Dermis microvascular lymphatic vessel endothelial cell (primary cell): Measurements from ENCODE around the gene ABLIM1. TPM values are rescaled to one million over a fixed set of nuclear protein-coding genes. Genes with fewer than 3 reads are reported as not detected.
"Not testable (repeated sequence)": the region's sequence is repeated elsewhere in the genome, so short reads cannot be mapped to it uniquely, and the experiment has no call there.

ENCODE experiments used
- DNase-seq, 2 donors: peaks; one replicate each; pipeline versions ENCODE4 v3.0.0 to v3.0.0-alpha.2; 2010; ENCODE audit warnings: low read depth in 2 of 2
- total RNA-seq: library from RNA; depleted of rRNA; stranded (reverse); fragments of >200 nt; gene quantifications from 2 replicates; pipeline ENCODE4 v1.2.1, GENCODE V29; 2014

ABLIM1 gene
- 40.6 and 50.2 TPM in 2 replicates for total RNA-seq

DNA sequence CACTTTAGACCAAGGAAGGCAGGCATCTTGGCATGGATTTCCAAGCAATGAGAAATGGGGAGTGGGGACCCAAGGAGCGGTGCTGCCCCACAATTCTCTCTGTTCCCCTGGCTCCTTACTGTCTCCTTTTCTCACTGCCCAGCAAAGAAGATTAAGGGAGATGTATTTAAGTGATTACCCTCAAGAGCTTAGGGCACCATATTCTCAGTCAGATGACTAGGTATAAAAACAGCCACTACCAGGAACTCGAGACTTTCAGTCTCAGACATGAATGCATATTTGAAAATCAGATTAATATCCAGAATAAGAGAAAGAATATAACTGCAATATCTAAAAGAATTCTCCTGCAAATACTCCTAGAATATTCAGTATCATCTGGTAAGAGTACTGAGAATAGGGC, at the start of gene ABLIM1:
Gene ABLIM1 (minus strand): TSS at position 101 of the 400 bp plus-strand sequence. CDS start 75 bp downstream, at position 26.
- DNase-seq, result no peak

DNA sequence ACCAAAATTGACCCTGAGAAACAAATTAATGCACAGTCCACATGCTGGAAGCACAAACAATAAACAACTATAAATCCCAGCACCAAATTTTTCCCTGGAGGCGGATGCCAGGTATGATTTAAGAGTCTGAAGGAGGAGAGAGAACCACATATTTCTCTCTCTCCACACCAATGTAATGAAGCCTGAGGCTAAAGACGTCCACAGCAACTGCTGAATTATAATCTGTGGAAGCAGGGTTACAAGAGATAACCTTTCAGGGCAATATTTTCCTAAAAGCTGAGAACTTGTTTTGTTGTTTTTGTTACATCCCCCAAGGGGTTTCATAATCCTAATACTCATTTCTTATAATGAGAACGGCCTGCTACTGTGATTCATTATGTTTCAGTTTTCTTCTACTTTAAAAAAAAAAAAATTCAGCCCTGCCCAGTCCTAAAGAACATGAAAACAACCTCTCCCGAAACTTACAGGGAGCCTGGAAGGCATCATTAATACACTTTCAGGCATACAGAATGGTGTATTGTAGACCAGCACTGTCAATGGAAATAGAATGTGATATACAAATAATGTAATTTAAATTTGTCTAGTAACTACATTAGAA, 48.5 kb upstream of the ABLIM1 start:
- DNase-seq, result peak in 1 of 2 donors; percentile 49

DNA sequence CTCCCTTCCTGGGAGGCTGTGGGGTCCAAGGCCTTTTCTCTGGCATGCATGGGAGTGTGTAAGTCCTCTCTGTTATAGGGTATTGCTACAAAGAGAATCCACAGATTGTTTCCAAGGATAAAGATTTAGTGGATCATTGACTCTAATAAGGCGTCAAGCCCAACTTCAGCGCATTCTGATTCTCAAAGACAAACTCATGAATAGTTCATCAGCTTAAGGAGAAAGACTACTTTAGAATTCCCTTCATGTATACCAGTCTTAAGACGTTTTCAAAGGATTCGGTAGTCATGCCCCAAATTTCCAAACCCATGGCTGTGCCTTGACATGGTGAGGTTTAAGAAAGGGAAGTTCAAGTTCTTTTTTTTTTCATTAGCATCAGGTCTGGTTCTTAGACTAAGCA, 46.6 kb upstream of the ABLIM1 start:
- no peak for DNase-seq

DNA sequence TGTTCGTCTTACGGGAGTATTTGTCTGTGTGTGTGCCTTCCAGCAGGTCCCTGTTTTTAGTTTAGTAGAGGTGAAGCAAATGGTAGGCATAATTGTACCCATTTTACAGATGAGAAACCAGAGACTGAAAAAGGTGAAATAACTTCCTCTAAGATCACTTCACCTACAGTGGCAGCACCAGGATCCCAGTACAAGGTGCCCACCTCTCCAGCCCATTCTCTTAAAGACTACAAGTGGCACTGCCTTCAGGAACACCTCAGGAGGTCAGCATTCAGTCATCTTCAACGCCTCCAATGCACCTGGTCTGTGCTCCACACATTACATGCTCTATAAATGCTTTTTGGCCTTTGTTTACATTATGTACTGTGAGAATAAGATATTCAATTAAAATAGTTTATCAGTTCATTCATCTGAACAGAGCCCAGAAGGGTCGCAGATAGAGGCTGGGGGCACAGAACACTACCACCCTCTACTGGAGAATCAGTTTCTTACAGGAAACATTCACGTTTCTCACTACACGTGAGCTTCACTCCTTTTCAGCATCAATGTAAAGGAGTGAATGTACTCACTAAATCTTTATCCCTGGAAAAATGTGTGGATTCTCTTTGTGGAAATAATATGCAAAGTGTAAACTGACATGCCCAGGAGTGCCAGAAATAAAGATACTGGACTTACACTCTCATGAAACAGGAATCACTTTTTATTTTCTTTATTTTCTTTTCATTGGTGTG, 45.5 kb upstream of the ABLIM1 start:
- peak; percentile 43 to 67 for DNase-seq

DNA sequence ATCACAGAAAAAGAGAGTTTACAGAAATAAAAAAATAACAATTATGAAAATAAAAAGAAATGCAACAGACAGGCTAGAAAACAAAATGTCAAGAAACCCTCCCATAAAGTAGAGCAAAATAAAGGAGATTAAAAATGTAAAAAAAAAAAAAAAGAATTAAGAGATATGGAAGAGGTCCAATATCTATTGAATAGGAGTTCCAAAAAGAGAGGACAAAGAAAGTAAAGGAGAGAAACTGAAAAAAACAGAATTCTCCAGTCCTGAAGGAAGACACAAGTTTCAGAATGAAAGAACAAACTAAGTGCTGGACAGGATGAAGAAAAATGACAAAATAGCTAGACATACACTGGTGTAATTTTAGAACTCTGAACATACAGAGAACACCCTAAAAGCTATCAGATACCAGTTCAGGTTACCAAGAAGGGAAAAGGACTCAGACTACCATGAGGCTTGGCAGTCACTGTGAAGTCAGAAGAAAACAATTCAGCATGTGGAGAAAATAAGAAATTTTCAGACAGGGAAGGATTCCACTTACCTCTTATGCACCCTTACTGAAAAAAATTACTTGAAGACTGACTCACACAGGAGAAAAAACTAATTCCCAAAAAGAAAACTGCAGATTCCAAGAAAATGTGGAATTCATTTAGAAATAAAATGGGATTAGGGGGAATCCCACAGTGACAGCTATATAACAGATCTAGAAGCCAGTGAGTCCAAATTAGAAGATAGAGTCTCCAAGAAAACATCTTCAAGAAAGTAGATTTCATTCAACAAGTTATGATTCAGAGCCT, 40.4 kb upstream of the ABLIM1 start:
- no peak for DNase-seq

DNA sequence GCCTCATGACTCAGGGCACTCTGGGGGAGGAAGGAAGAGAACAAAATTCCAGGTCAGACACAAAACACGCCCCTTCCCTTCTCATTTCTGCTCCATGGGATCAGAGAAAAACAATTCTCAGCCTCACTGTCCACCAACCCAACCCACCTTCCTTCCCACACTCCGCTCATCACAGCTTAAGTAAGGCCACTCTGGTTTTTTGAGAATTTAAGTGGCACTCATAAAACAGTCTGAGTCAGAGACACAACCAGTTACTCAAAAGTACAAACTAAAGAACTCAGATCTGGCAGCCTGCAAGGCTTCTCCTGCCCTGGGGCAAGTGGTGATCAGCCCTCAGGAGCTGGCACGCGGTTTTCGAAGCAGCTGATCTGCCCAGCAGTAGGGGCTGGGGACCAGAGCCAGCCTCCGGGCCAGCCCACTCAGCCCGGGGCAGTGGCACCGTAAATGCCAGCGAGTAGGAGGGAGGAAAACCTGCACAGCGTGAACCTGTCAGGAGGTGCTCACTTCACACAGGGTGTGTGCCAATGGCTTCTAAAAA, 39.1 kb upstream of the ABLIM1 start:
- peak in 1 of 2 donors; percentile 74 for DNase-seq

DNA sequence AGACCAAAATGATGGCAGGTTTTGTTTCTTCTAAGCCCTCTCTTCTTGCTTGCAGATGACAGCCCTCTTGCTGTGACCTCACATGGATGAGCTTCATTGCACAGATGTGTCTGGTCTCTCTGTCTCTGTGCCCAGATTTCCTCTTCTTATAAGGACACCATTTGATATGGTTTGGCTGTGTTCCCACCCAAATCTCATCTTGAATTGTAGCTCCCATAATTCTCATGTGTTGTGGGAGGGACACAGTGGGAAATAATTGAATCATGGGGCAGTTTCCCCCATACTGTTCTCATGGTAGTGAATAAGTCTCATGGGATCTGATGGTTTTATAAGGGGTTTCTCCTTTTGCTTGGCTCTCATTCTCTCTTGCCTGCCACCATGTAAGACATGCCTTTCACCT, 38.2 kb upstream of the ABLIM1 start:
- DNase-seq, result not testable (repeated sequence)

DNA sequence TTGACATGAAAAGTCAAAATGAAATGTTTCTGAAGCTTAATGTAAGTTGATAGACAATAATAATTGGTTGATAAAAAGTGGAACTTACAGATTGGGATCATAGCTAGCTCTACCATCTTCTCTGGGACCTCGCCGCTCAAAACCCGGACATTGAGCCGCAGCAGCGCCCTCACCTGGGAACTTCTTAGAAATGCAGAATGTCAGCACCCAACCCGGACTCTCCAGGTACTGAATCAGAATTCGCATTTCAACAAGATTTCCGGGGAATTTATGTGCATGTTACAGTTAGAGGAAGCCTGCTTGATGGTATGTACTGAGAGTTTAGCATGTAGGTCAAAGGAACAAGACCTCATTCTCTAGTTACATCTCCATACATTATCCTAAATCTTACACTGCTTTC, 36.7 kb upstream of the ABLIM1 start:
- peak in 1 of 2 donors; percentile 66 for DNase-seq

DNA sequence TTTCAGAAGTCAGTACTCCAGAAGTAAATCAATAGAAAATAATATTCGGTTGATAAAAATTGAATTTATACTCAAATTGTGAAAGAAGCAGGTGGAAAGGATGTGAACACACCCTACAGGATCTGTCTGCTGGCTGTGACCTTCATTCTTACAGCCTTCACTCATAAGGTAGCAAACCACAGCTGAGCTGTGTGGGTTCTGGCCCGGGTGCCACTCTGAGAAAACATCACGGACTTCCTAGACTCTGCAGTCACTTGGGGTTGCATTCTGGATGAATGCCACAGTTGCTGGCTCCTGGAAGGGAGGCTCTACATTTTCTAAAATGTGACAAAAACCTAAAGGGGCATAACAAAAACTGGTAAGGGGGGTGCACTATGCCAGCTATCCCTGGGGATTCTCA, 36.0 kb upstream of the ABLIM1 start:
- no peak for DNase-seq

DNA sequence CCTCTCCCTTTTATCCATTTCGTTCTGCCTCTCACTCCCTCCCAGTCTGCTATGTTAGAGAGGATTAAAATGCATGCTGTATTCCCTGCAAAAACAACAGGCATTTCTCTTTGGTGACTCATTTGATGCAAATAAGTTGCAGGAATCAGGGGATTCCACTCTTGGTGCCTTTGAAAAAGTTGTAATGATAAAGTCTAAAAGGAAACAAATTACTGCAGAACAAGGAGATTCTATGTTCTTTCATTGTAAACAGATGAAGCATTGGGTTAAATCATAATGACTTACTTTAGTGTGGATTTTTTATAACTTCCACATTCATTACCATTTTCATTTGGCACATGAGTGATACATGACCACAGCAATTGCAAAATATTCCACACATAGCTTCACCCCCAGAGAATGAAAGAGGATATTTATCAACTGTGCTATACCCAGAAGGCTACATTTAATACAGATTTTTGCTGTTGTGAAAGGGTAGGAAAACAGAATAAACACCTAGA, 33.4 kb upstream of the ABLIM1 start:
- DNase-seq, result peak in 1 of 2 donors; percentile 48

DNA sequence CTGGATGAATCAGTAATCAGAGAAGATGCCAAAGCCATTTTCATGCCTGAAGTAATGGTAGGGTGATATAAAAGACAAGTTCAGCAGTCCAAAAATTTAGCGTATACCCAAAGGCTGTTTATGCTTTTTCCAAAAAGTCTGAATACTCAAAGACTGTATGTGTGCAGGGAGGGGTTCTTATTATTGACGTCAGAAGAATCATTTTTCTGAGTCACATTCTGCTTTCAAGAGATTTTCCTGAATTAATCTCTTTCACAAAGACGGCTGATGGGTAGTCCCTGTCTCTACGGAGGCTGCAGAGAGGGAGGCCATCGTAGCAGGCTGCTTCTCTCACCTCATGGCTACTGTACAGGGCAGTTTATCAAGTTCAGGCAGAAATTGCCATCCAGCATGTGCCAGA, 30.7 kb upstream of the ABLIM1 start:
- DNase-seq, result no peak

DNA sequence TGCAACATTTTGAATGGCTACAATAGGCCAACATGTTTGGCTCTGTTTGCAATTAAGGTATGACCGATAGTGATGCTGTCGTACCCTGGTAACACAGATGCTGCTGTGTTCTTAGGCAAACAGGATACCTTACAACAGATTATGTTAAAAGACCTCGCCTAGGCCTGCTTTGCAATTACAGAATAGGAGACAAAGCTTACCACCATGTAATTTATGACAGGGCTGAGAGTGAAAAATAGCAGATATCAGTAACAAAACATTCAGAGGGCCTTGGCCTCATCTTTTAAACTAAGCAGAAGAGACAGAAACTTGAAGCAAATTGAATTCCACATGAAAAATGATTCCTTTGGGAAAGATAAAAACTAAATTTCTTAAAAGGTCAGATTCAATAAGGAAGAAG, 29.4 kb upstream of the ABLIM1 start:
- DNase-seq, result no peak

DNA sequence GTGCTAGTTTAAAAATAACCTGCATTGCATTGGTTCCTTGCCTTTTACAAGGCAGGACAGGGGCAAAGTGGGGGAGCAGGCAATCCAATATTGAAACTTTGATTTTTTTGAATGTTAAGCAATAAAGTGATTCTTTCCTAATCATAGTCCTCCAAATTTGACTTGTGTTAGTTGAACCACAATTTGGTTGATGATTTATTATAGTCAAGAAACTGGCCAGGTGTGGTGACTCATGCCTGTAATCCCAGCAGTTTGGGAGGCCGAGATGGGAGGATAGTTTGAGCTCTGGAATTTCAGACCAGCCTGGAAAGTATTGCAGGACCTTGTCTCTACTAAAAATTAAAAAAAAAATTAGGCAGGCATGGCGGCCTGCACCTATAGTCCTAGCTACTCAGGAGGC, 27.9 kb upstream of the ABLIM1 start:
- DNase-seq, result no peak

DNA sequence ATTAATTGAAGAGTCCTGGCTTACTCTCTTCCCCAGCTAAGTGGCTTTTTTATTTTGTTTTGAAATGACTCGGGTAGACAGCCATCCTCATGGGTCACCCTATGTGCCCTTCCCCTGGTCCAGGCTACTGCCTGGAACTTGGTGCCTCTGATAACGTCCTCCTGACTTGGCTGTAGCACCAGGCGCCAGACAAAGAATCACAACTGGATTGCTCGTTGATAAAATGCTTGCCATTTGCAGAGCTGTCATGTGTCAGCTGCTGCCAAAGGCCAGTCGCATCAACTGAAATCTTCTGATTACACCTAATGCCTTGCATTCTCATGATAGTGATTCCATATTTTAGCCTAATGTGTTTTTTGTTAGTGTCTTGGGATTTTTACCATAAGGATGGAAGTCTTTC, 27.4 kb upstream of the ABLIM1 start:
- DNase-seq, result peak in 1 of 2 donors; percentile 65

DNA sequence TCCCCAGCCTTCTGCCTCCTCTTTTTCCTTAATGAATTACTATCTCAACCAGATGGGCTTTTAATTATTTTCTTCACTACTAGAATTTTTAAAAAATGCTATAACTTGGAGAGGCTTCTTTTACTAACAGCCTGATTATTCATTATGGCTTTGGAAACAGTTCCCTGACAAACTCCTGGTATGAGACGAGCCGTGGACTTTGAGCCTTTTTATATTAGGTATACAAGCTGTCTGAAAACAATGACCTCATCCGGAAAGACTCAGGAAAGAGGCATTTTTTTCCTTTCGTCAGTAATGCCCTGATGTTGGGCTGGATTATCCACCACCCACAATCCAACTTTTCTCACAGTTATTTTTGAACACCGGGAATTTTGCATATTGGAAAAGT, 26.7 kb upstream of the ABLIM1 start:
- DNase-seq, result peak; percentile 94 to 95

DNA sequence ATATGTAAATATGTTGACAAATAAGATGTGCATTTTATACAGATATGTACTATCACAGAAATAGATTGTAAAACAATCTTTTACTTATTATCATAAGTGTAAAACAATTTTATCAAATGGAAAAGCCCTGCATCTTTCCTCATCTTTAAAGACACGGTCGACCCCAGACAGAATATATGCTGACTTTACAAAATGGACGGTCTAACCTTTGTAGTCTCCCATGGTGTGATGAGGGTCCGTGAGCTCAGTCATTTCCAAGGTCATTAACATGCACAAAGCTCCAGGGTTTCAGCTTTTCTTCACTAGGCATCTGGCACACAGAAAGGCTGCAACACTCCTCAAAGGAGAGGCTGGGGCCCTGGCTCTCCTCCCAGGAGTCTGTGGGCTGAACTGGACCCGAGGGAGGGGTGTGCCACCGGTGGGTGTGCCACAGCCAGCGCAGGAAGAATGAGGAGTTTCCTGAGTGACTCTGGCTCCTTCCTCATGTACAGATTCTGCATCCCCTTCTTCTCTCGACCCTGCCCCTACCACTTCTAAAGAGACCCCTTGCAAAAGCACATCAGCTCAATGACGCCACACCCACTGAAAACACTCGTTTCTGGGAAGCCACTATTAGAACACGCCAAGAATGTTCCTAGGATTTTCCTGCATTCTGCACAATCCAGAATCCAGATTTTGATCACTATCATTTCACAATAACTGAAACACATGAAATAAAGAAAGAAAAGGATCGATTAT, 26.2 kb upstream of the ABLIM1 start:
- peak in 1 of 2 donors; percentile 76 for DNase-seq

DNA sequence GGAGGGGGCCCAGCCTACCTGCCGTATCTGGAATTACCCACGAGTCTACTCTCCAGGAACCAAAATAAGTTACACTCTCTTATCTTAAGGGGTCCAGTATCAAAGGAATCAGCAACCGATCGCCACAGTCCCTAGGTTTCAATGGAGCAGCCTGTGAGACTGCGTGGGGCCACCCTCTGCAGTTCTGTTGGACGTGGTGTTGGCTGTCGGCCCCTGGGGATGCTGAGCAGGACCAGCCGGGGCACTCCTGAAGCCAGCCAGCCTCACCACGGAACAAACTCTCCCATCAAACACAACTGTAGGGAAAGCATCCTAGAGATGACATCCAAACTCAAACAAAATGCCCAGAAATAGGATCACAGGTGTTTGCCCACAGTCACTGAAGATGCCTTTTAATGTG, 25.5 kb upstream of the ABLIM1 start:
- no peak for DNase-seq

DNA sequence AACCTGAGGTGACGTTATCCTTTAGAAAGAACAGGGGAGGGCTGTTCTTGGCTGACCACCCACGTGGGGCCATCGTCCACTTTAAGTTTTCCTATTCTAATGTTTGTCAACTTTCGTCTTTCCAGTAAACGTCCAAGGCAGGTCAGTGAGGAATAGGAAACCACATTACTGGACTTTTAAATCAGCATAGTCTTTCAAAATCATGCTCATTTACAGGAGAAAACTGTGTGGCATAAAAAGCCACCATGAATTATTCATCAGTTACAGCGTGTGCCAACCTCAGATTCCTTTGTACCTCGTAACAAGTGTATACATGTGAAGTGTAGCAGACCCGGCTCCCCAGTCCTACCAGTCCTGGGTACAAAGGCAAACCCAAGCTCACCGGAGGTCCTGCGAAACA, 25.1 kb upstream of the ABLIM1 start:
- DNase-seq, result peak in 1 of 2 donors; percentile 47

DNA sequence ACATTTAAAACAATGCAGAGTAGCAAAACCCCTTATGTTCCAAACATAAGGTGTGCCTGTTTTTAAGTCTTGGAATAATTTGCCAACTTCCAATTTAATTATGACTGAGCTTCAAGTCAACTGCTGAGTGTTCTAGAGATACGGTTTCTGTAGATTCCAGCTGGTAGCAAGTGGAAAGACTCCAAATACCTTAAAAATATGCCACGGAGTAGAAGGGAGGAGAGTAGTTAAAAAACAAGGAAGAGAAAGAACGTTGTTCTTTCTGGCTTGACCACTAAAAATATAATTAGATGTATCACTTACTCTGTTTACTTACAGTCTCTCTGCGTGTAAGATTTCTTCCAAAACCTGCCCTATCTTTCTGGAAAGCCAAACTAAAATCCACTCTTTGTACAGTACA, 24.5 kb upstream of the ABLIM1 start:
- DNase-seq, result no peak

DNA sequence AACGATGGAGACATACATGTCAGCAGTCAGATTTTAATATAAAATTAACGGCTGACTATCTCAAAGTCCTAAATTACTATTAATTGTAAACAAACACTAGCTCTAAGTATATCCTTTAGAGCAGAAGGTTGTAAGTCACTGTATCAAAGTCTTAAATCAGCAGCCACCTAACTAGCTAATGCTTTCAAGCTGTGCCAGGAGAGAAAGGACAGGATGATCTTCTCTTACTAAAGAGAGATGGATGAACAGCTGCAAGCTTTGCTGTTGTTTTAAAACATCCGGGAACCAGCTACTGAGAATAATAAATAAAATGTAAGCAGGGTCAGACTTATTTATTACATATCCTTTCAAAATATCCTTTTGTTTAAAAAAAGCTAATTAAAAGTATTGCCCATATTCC, 24.0 kb upstream of the ABLIM1 start:
- no peak for DNase-seq

DNA sequence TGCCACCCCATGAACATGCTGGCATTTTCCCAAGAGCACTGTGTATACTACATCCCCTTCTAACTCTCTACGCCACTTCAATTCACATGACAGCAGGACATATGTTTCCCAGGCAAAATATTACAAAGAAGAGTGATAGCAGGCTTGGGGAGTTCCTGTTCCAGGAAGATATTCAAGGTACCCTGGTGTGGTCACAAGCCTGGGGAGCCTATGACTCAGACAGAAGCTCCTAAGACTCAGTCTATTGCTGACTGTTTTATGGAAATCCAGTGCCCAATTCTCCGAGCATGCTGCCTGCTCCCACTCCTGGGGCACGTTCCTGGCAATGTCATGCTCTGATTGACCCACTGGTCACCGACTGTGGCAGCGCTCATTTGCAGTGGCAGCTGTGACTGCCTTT, 23.5 kb upstream of the ABLIM1 start:
- peak in 1 of 2 donors; percentile 86 for DNase-seq
